CD8-positive, alpha-beta memory T cell (primary cell): ENCODE results near the gene NTMT2. TPM values are rescaled to one million over a fixed set of nuclear protein-coding genes. Genes with fewer than 3 reads are reported as not detected.

ENCODE experiments used
- CTCF ChIA-PET: fragments of 350-600 bp; sonication (Branson Sonifier 250); formaldehyde crosslinking; loops from one replicate; lab custom pipeline; 2021; ENCODE audit warnings: antibody characterized with exemption; lab: Charles Lee
- POLR2A ChIA-PET: fragments of 350-600 bp; sonication (Branson Sonifier 250); formaldehyde crosslinking; loops from one replicate; lab custom pipeline; 2021; ENCODE audit warnings: antibody characterized with exemption; lab: Charles Lee
- DNase-seq, 5 donors: peaks; one replicate each; pipeline versions ENCODE4 v3.0.0 to v3.0.0-alpha.2; 2020 to 2022; ENCODE audit warnings: mixed read lengths in 1 of 5
- H3K27ac ChIP-seq: one replicate; pipeline ENCODE4 v1.7.0; 2013; ENCODE audit warnings: low read depth, mild to moderate bottlenecking, low read length, moderate library complexity
- H3K27me3 ChIP-seq: 2 replicates; pipeline ENCODE4 v1.7.0; 2013; ENCODE audit warnings: low read length, mild to moderate bottlenecking; ENCODE audit not compliant: insufficient read depth, poor library complexity, severe bottlenecking
- H3K36me3 ChIP-seq: 2 replicates; pipeline ENCODE4 v1.7.0; 2013; ENCODE audit warnings: mild to moderate bottlenecking, low read length, moderate library complexity; ENCODE audit not compliant: insufficient read depth
- H3K4me1 ChIP-seq: 2 replicates; pipeline ENCODE4 v1.7.0; 2013; ENCODE audit warnings: mild to moderate bottlenecking, low read length, moderate library complexity; ENCODE audit not compliant: insufficient read depth
- H3K4me3 ChIP-seq: 2 replicates; pipeline ENCODE4 v1.7.0; 2013; ENCODE audit warnings: mild to moderate bottlenecking, low read length
- H3K9me3 ChIP-seq: 2 replicates; pipeline ENCODE4 v1.7.0; 2013; ENCODE audit warnings: mild to moderate bottlenecking, low read length
- H3K27ac Mint-ChIP-seq, 8 donors: one replicate each; pipeline ENCODE4 v1.8.0; 2020 to 2021; ENCODE audit warnings: mixed read lengths in 8 of 8, mild to moderate bottlenecking in 6 of 8, inconsistent platforms in 3 of 8, moderate library complexity in 3 of 8
- H3K27me3 Mint-ChIP-seq, 2 donors: one replicate each; pipeline ENCODE4 v1.8.0; 2020 to 2021; ENCODE audit warnings: mixed read lengths in 2 of 2, mild to moderate bottlenecking in 1 of 2, moderate library complexity in 1 of 2
- H3K36me3 Mint-ChIP-seq, 3 donors: one replicate each; pipeline ENCODE4 v1.8.0; 2020 to 2021; ENCODE audit warnings: mixed read lengths in 3 of 3, inconsistent platforms in 1 of 3, mild to moderate bottlenecking in 1 of 3
- H3K4me1 Mint-ChIP-seq, 3 donors: one replicate each; pipeline ENCODE4 v1.8.0; 2020 to 2021; ENCODE audit warnings: mixed read lengths in 3 of 3, inconsistent platforms in 1 of 3, mild to moderate bottlenecking in 1 of 3
- H3K4me3 Mint-ChIP-seq, 7 donors: one replicate each; pipeline ENCODE4 v1.8.0; 2020 to 2021; ENCODE audit warnings: mixed read lengths in 7 of 7, mild to moderate bottlenecking in 6 of 7, moderate library complexity in 4 of 7, inconsistent platforms in 2 of 7
- H3K9me3 Mint-ChIP-seq, 5 donors: one replicate each; pipeline ENCODE4 v1.8.0; 2020 to 2022; ENCODE audit warnings: mixed read lengths in 5 of 5, mild to moderate bottlenecking in 3 of 5, moderate library complexity in 2 of 5, inconsistent platforms in 1 of 5
- polyA plus RNA-seq: library from polyadenylated mRNA; unstranded; fragments of 300-500 nt; fragmentation: Illumina TruSeq; gene quantifications from one replicate; pipeline ENCODE4 v1.2.3, GENCODE V29; 2021
- total RNA-seq, 2 experiments: library from RNA; stranded (reverse); gene quantifications; one replicate each; pipeline ENCODE4 v1.2.3, GENCODE V29; 2021

Gene NTMT2
- total and polyA plus RNA-seq, 3 experiments from 2014 or later: not detected

- Mint-ChIP-seq H3K4me1 (no peaks in the 10 kb centered on the region), H3K9me3 (peaks cover 5 to 14% (median 9%) of the 10 kb centered on the region in 5 donors), H3K27ac (no peak overlapping the region), H3K36me3 (peaks cover 0 to 4% (median 0%) of the 10 kb centered on the region in 3 donors), H3K27me3 (peaks cover 0 to 11% of the 10 kb centered on the region in 2 donors), H3K4me3 (no peak overlapping the region)
- Histone ChIP-seq H3K27me3 (no peaks in the 10 kb centered on the region), H3K4me3 (no peak overlapping the region), H3K27ac (no peak overlapping the region), H3K36me3 (no peaks in the 10 kb centered on the region), H3K9me3 (no peaks in the 10 kb centered on the region), H3K4me1 (no peaks in the 10 kb centered on the region)
- DNase-seq: no peak
- POLR2A ChIA-PET: no interaction called here
- CTCF ChIA-PET: no interaction called here
Measured at GRCh38 chr1:170125269-170125668, 20.5 kb upstream of the NTMT2 start.

- H3K4me3 ChIP-seq: no peak overlapping the region
- Mint-ChIP-seq H3K27ac (no peak overlapping the region), H3K4me1 (no peaks in the 10 kb centered on the region), H3K36me3 (peaks cover 0 to 4% (median 0%) of the 10 kb centered on the region in 3 donors), H3K27me3 (peaks cover 2 to 13% of the 10 kb centered on the region in 2 donors), H3K9me3 (peaks cover 5 to 14% (median 8%) of the 10 kb centered on the region in 5 donors), H3K4me3 (no peak overlapping the region)
- ChIA-PET POLR2A (no interaction called here), CTCF (no interaction called here)
- no peaks in the 10 kb centered on the region for H3K36me3 ChIP-seq
- H3K27ac ChIP-seq: no peak overlapping the region
- H3K4me1 ChIP-seq: no peaks in the 10 kb centered on the region
- no peaks in the 10 kb centered on the region for H3K27me3 ChIP-seq
- H3K9me3 ChIP-seq: no peaks in the 10 kb centered on the region
- DNase-seq: no peak
Measured at GRCh38 chr1:170126696-170127095, 19.1 kb upstream of the NTMT2 start.

DNA sequence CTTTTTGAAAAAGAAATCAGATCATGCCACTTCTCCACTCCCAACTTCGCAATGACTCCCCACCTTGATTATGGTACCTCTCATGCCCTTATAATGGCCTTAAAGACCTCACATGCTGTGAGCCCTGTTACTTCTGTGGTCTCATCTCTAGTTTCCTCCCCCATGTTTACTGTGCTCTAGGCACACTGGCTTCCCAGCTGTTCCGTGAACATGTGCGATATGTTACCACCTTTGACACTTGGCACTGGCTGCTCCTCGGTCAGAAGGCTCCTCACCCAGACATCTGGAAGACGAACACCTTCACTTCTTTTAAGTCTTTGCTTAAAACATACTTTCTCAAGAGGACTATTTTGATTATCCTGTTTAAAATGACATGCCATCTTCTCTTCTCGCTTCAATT lies 14.3 kb upstream of the NTMT2 start:
- CTCF ChIA-PET: no interaction called here
- Histone ChIP-seq H3K27ac (no peak overlapping the region), H3K4me1 (no peaks in the 10 kb centered on the region), H3K27me3 (no peaks in the 10 kb centered on the region), H3K36me3 (no peaks in the 10 kb centered on the region), H3K9me3 (no peaks in the 10 kb centered on the region), H3K4me3 (no peak overlapping the region)
- Mint-ChIP-seq H3K36me3 (no peaks in the 10 kb centered on the region), H3K4me3 (no peak overlapping the region), H3K27me3 (peaks cover 2 to 13% of the 10 kb centered on the region in 2 donors), H3K4me1 (no peaks in the 10 kb centered on the region), H3K9me3 (no peaks in the 10 kb centered on the region), H3K27ac (no peak overlapping the region)
- no peak for DNase-seq
- POLR2A ChIA-PET: no interaction called here

GRCh38 chr1:170131984-170132383 lies 13.8 kb upstream of the NTMT2 start:
- POLR2A ChIA-PET: no interaction called here
- Histone ChIP-seq H3K4me3 (no peak overlapping the region), H3K4me1 (no peaks in the 10 kb centered on the region), H3K27me3 (no peaks in the 10 kb centered on the region), H3K27ac (no peak overlapping the region), H3K9me3 (no peaks in the 10 kb centered on the region), H3K36me3 (no peaks in the 10 kb centered on the region)
- Mint-ChIP-seq H3K9me3 (no peaks in the 10 kb centered on the region), H3K27ac (no peak overlapping the region), H3K4me1 (no peaks in the 10 kb centered on the region), H3K27me3 (peaks cover 2 to 14% of the 10 kb centered on the region in 2 donors), H3K4me3 (no peak overlapping the region), H3K36me3 (no peaks in the 10 kb centered on the region)
- no peak for DNase-seq
- CTCF ChIA-PET: no interaction called here

DNA sequence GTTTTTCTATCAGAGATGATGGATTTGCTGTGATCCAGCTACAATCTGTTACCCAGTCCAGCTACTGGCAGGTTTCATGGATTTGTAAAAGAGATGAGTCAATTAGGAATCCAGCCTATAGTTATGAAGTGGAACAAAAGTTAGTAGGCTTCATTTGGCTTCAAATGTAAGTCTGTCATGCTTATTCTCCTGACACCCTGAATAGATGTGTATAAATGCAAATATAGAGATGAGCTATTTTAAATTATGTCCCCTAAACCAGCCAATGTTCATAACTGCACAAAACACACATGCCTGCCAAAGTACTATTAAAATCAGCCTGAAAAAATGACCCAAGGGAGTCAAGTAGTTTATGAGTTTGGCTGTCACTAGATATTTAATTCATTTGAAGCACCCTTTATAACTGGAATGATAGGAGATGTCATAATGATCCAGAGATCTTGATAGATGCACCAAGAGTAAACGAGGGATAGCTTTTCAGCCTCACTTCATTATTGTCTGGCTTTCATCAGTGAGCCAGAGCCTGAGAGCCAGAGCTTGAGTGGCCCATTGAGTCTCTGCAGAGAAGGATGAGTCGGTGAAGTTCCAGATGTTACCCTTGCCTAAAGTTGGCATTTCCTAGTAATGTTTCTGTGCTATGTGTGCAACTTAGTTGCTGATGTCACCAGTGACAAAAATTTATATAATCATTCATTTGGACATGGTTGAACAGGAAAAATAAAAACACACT lies 11.8 kb upstream of the NTMT2 start:
- H3K4me3 Mint-ChIP-seq: no peak overlapping the region
- Histone ChIP-seq H3K36me3 (no peaks in the 10 kb centered on the region), H3K4me3 (no peak overlapping the region), H3K27me3 (no peaks in the 10 kb centered on the region), H3K27ac (no peak overlapping the region), H3K4me1 (no peaks in the 10 kb centered on the region), H3K9me3 (no peaks in the 10 kb centered on the region)
- no peak for DNase-seq
- H3K4me1 Mint-ChIP-seq: no peaks in the 10 kb centered on the region
- no peaks in the 10 kb centered on the region for H3K36me3 Mint-ChIP-seq
- H3K27ac Mint-ChIP-seq: no peak overlapping the region
- no peaks in the 10 kb centered on the region for H3K9me3 Mint-ChIP-seq
- ChIA-PET CTCF (no interaction called here), POLR2A (no interaction called here)
- peaks cover 2 to 27% of the 10 kb centered on the region in 2 donors for H3K27me3 Mint-ChIP-seq

DNA sequence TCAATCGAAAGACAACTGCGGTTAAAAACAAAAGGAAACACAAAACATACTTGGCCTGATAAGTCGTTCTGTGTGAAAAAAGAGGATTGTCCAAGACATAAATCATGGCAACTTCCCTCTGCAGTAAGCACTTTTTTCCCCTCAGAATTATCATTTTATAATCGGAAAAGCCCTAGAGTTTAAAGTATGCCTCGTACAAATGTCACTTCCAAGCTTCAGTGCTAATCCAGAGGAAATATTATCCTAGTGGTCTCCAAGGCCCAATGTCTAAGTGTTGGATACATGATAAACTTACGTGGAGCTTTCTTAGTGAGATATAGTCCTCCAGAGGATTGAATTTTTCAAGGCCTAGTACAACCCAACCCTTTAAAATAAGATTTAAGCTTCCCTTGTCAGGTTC lies 11.2 kb upstream of the NTMT2 start:
- CTCF ChIA-PET: no interaction called here
- Mint-ChIP-seq H3K36me3 (no peaks in the 10 kb centered on the region), H3K27me3 (peaks cover 2 to 30% of the 10 kb centered on the region in 2 donors), H3K4me3 (no peak overlapping the region), H3K27ac (no peak overlapping the region), H3K4me1 (no peaks in the 10 kb centered on the region), H3K9me3 (no peaks in the 10 kb centered on the region)
- no peaks in the 10 kb centered on the region for H3K4me1 ChIP-seq
- DNase-seq: no peak
- H3K36me3 ChIP-seq: no peaks in the 10 kb centered on the region
- H3K27ac ChIP-seq: no peak overlapping the region
- H3K4me3 ChIP-seq: no peak overlapping the region
- H3K27me3 ChIP-seq: no peaks in the 10 kb centered on the region
- H3K9me3 ChIP-seq: no peaks in the 10 kb centered on the region
- POLR2A ChIA-PET: no interaction called here

DNA sequence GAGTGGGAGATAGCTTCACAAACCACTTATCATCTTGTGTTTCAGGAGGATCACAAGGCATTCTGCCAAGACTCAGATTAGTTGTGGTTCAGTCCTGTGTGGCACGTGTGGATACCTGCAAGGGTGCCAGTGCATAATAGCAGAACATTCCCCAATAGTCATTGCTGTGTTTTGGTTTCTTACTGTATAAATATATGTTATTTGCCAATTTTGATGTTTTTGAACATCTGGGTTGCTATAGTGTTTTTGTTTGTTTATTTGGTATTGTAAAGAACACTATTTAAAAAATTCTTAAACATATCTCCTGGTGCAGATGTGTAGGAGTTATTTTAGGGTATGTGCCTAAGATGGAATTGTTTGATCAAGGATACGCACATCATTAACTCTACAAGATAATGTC lies 5.4 kb upstream of the NTMT2 start:
- H3K9me3 Mint-ChIP-seq: peaks cover 0 to 10% (median 5%) of the 10 kb centered on the region in 5 donors
- CTCF ChIA-PET: no interaction called here

GRCh38 chr1:170145061-170145460 lies 698 bp upstream of the NTMT2 start:
- H3K4me1 ChIP-seq: no peaks in the 10 kb centered on the region
- H3K27ac ChIP-seq: no peak overlapping the region
- Mint-ChIP-seq H3K36me3 (peaks cover 0 to 3% (median 0%) of the 10 kb centered on the region in 3 donors), H3K27ac (no peak overlapping the region), H3K4me3 (no peak overlapping the region), H3K27me3 (peaks cover 13 to 41% of the 10 kb centered on the region in 2 donors), H3K9me3 (peaks cover 0 to 10% (median 5%) of the 10 kb centered on the region in 5 donors), H3K4me1 (no peaks in the 10 kb centered on the region)
- no peak for DNase-seq
- no peaks in the 10 kb centered on the region for H3K36me3 ChIP-seq
- no peaks in the 10 kb centered on the region for H3K27me3 ChIP-seq
- H3K9me3 ChIP-seq: no peaks in the 10 kb centered on the region
- no peak overlapping the region for H3K4me3 ChIP-seq
- ChIA-PET POLR2A (no interaction called here), CTCF (no interaction called here)

More for the DNA sequence above, 5.4 kb upstream of the NTMT2 start:
- POLR2A ChIA-PET: no interaction called here
- H3K27ac Mint-ChIP-seq: no peak overlapping the region
- Histone ChIP-seq H3K4me1 (no peaks in the 10 kb centered on the region), H3K4me3 (no peak overlapping the region), H3K27me3 (no peaks in the 10 kb centered on the region), H3K27ac (no peak overlapping the region), H3K36me3 (no peaks in the 10 kb centered on the region), H3K9me3 (no peaks in the 10 kb centered on the region)
- H3K4me3 Mint-ChIP-seq: no peak overlapping the region
- H3K36me3 Mint-ChIP-seq: peaks cover 0 to 3% (median 0%) of the 10 kb centered on the region in 3 donors
- peaks cover 4 to 53% of the 10 kb centered on the region in 2 donors for H3K27me3 Mint-ChIP-seq
- DNase-seq: no peak
- H3K4me1 Mint-ChIP-seq: no peaks in the 10 kb centered on the region
